SK-N-MC (cell line): ENCODE measurements around the gene SHC4.

ENCODE experiments used
- EZH2 ChIP-seq: fragments of 200-600 bp; sonication (generic); IDR thresholded peaks from one replicate; pipeline ENCODE4 v1.6.1; 2017; ENCODE audit warnings: antibody characterized with exemption
- FOXP2 ChIP-seq: optimal IDR thresholded peaks from 2 replicates; pipeline ENCODE3; 2011; ENCODE audit warnings: mild to moderate bottlenecking, moderate library complexity; ENCODE audit not compliant: insufficient read depth; ENCODE audit errors: extremely low read length, control extremely low read depth
- POLR2AphosphoS5 ChIP-seq: IDR thresholded peaks from 2 replicates; pipeline ENCODE4 v1.6.1; 2012; ENCODE audit warnings: mild to moderate bottlenecking, low read depth, low read length, borderline replicate concordance

- TF ChIP-seq POLR2AphosphoS5 (no peak), EZH2 (no peak), FOXP2 (no peak)
Observed at GRCh38 chr15:48963524-48964113, at the start of gene SHC4.
